Measurements from ENCODE around the gene AP5S1.

DNA sequence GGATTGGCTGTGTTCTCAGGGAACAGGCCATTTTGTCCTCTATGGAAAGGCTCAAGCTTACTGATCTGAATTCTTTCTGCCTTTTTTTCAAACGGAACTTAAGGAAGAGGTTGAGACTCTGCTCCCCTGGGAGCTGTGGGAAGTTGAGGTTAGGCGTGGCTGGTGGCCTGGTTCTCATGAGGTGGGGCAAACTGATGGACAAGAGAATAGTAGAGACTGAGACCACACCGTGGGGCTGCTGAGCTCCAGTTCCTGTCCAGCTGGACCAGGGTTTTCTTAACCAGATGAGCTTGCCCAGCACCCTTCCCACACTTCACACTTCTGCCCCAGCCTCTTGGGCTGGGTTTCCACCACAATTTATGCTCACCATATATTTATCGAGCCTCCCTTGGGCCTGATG, 6.1 kb downstream of the AP5S1 start:
- no peak for TF ChIP-seq POLR2A (IDR thresholded peaks at IDR 0.05; ENCODE audit: low read depth, low read length)
- TF ChIP-seq, protein P1, sequence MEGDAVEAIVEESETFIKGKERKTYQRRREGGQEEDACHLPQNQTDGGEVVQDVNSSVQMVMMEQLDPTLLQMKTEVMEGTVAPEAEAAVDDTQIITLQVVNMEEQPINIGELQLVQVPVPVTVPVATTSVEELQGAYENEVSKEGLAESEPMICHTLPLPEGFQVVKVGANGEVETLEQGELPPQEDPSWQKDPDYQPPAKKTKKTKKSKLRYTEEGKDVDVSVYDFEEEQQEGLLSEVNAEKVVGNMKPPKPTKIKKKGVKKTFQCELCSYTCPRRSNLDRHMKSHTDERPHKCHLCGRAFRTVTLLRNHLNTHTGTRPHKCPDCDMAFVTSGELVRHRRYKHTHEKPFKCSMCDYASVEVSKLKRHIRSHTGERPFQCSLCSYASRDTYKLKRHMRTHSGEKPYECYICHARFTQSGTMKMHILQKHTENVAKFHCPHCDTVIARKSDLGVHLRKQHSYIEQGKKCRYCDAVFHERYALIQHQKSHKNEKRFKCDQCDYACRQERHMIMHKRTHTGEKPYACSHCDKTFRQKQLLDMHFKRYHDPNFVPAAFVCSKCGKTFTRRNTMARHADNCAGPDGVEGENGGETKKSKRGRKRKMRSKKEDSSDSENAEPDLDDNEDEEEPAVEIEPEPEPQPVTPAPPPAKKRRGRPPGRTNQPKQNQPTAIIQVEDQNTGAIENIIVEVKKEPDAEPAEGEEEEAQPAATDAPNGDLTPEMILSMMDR (conservative IDR thresholded peaks at IDR 0.05; ENCODE audit: low read depth, low read length), result no peak

All from IMR-90 (cell line).